CD4-positive, alpha-beta T cell treated with Interleukin-2 at 100 ng/mL for 4 hours (primary cell): ENCODE results near the gene ZNF432.
"Not testable (repeated sequence)": the region's sequence is repeated elsewhere in the genome, so short reads cannot be mapped to it uniquely, and the experiment has no call there.

Experiments
- DNase-seq: peaks from one replicate; pipeline ENCODE4 v3.0.0-alpha.2; 2020; ENCODE audit warnings: low spot score

Gene ZNF432

DNA sequence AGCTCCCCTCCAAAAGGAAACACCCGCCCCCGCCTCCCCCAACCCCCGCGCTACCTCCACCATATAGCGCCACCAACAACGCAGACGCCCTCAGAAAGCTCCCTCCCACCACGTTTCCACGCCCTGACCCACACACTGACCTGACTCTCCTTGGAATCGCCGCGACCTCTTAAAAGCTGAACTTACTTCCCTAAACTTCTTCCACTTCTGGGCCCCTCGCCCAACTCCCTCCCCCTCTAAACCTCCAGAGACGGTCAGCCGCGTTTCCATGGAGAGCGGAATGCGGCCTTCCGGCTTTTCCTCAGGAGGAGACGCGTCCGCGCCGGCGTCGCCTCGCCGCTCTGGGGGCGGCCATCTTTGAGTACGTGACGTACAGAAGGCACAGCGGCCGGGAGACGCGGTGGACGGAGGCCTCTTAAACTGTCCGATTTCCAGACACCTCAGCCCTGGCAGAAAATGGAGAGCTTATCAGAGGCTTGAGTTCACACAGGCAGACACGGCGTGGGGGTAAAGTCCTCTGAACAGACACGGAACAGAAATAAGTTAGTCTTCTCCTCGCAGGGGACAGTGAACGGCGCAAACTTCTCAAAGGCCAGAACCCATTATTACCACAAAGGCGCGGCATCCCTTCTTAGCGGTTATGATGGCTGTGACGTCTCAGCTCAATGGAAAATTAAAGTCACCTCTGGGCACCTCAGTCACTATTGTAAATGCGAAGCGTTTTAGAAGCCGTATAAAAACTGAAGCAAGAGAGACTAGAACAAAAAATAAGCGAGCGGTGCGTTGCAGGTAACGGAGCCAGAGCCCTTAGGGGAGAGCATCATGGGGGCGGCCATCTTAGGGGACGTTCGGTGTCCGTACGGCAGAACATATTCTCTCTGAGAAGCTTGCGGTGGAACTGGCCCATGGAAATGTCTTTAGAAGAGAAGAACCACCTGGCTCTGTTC lies at the start of gene ZNF432:
Gene ZNF432 (minus strand): TSS at position 284 of the 947 bp plus-strand sequence. CDS start 1,970 bp downstream, outside the sequence.
- peak; percentile 83 for DNase-seq

DNA sequence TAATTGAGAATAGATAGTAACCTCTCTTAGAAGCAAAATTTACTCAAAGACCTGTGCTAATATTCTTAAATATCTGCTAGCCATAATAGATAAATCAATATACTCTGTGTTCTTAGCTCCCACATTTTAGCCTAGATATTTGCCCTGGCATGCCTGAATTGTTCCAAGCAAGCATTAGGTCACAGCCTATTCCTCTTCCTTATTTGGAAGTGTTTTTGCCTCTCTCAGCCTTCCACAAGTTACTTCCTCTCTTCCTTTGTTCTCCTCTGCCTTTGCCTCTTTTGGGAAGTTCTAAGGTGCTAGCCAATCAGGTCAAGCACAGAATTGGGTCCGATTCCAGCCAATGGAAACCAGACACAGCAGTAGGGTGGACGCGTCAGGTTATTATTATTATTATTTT lies 47.8 kb upstream of the ZNF432 start:
- DNase-seq = not testable (repeated sequence)

DNA sequence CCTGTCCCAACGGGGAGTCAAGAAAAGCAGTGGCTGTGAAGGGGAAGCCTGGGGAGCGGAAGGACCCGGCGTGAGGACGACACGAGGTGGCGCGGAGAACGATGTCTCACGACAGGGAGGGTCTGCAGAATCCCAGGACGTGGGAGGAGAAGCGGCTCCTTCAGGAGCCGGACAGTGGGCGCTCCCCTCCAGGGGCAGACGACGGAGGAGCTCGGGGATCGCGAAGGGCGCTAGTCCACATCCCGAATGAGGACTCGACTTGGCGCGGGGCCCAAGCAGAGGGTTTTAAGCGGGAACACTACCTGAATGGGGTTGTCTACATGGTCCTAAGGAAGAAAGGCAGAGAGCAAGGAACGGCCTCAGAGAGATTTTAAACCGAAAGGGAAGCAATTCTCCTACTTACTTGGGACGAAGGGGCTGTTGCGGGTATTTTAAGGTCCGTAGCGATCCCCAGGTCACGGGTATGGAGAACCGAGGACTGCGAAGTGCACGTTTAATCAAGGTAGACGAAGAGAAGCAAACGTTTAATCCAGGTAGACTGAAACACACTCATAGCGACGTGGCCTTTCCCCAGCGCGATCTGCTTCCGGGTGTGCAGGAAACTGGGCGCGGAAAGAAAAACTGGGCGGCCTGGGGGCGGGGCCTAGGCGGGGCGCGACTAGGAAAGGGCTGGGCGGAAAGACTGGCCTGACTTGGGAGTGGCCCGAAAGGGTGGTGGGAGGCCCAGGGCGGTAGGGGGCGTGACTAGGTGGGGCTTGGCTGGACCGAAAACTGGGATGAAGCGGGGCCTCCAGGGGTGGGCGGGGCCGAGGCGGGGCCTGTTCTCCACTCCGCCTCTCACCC lies 46.8 kb upstream of the ZNF432 start, which contains the start of gene ZNF841:
Gene ZNF841 (minus strand): TSS at position 594 of the 843 bp plus-strand sequence. CDS start 10,964 bp downstream, outside the sequence.
- DNase-seq = peak; percentile 88

DNA sequence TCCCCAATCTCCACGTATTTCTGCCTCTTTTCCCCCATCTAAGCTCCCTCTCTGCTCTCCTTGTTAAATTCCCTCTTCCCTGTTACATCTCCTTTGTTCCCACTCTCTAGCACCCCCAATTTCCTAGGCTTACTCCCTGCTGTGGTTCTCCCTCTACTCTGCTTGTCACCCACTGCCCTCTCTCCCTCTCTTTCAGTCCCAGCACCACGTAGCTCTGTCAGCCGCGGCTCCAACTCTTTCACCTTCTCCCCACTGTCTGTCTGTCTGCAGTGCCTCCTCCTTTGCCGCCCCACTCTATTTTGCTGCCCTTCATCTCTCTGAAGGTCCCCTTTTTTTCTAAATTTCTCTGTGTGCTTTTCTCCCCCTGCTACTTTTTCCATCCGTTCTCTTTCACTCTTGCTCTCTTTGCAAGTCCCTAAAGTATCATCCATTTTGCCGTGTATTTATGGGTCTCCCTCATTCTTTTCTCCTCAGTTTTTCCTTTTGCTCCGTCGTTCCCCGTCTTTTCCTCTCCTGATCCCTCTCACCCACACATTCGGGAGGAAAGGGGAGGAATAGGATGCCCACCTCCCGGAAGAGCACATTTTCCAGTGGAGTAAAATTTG lies 46.0 kb upstream of the ZNF432 start:
- DNase-seq = no peak

DNA sequence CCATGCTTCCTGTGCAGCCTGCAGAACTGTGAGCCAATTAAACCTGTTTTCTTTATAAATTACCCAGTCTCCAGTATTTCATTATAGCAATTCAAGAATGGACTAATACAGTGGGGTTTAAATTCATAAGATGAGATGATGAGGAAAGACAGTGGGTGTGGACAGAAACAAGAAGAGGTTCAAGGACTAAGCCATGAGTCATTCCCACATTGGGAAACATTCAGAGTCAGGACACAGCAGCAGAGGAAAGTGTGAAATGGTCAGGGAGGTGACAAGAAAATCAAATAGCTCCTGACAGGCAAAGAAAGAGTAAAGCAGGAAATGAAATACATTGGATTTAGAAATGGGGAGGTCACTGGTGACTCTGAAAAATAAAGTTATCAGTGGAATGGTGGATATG lies 37.8 kb upstream of the ZNF432 start:
- no peak for DNase-seq

DNA sequence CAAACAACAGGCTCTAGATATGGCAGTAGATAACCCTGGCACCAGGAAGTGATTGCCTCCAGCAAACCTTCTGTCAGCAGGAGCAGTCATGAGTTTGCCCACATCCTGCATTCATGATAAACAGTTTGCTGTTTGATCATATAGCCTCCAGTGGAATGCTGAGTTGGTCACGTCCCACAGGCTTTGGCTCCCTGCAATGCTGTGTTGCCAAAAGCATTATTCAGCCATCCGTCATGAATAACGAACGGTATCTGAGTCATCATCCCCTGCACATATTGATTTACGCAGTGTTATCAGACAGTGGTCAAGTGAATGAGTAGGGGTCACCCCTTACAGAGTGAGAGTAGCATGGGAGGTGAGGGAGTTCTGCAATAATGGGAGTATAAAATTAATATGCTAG lies 21.9 kb upstream of the ZNF432 start:
- no peak for DNase-seq

DNA sequence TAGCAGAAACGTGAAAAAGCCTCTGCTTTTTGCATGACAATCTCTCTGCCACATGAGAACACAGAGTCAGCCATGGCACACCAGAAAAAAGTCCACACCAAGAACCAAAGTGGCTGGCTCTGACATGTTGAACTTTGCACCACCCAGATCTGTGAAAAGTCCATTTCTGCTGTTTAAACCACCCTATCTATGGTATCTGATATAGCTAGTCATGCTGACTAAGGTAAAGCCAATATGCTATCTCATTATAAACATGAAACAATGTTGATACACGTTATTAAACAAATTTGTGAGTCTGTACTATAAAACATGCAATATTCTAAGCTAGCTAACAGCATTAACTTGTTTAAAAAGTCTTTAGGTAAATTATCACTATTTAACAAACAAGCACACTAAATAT lies 21.0 kb upstream of the ZNF432 start:
- DNase-seq = no peak

DNA sequence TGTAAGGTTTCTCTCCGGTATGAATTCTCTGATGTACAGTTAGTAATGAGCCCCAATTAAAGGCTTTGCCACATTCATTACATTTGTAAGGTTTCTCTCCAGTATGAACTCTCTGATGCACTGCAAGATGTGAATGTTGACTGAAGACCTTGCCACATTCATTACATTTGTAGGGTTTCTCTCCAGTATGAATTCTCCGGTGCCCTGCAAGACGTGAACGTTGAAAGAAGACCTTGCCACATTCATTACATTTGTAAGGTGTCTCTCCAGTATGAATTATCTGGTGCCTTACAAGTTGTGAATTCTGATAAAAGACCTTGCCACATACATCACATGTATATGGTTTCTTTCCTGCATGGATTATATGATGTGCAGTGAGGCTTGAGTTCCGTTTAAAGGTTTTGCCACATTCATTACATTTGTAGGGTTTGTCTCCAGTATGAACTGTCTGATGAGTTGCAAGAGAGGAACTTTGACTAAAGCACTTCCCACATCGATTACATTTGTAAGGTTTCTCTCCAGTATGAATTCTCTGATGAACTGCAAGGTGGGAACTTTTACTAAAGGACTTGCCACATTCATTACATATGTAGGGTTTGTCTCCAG lies 17.7 kb upstream of the ZNF432 start:
- DNase-seq = no peak

DNA sequence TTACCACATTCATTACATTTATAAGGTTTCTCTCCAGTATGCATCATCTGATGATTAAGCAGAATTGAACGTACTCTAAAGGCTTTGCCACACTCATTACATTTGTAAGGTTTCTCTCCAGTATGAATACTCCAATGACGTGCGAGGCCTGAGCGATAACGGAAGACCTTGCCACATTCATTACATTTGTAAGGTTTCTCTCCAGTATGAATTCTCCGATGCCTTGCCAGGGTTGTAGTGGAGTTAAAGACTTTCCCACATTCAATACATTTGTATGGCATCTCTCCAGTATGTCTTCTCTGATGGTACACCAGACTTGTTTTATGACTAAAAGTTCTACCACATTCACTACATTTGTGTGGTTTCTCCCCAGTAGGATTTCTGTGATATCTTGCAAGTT lies 16.8 kb upstream of the ZNF432 start:
- no peak for DNase-seq

DNA sequence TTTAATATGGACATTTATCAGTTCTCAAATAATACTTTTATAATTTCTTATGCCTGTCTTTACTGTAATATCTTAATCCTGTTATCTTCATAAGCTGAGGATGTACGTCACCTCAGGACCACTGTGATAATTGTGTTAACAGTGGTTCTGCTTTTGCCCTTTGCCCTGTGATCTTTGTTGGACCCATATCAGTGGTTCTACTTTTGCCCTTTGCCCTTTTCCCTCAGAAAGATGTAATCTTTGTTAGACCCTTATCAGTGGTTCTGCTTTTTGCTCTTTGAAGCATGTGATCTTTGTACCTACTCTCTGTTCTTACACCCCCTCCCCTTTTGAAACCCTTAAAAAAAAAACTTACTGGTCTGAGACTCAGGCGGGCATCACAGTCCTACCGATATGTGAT lies 7.8 kb upstream of the ZNF432 start:
- not testable (repeated sequence) for DNase-seq

DNA sequence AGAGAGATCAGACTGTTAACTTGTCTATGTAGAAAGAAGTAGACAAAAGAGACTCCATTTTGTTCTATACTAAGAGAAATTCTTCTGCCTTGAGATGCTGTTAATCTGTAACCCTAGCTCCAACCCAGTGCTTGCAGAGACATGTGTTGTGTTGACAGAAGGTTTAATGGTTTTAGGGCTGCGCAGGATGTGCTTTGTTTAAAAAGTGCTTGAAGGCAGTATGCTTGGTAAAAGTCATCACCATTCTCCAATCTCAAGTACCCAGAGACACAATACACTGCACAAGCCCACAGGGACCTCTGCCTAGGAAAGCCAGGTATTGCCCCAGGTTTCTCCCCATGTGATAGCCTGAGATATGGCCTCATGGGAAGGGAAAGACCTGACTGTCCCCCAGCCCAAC lies 3.1 kb upstream of the ZNF432 start:
- DNase-seq = not testable (repeated sequence)

DNA sequence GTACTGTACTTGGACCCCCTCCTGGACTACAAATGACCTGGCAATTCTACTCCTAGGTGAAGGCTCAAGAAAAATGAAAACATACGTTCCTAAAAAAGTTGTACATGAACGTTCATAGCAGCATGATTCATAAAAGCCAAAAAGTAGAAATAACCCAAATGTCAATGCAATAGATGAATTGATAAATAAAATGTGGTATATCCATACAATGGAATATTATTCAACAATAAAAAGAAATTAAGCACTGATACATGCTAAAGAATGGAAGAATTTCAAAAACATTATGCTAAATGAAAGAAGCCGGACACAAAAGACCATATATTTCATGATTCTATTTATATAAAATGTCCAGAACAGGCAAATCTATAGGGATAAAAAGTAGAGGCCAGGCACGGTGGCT lies 9.5 kb downstream of the ZNF432 start:
- no peak for DNase-seq

DNA sequence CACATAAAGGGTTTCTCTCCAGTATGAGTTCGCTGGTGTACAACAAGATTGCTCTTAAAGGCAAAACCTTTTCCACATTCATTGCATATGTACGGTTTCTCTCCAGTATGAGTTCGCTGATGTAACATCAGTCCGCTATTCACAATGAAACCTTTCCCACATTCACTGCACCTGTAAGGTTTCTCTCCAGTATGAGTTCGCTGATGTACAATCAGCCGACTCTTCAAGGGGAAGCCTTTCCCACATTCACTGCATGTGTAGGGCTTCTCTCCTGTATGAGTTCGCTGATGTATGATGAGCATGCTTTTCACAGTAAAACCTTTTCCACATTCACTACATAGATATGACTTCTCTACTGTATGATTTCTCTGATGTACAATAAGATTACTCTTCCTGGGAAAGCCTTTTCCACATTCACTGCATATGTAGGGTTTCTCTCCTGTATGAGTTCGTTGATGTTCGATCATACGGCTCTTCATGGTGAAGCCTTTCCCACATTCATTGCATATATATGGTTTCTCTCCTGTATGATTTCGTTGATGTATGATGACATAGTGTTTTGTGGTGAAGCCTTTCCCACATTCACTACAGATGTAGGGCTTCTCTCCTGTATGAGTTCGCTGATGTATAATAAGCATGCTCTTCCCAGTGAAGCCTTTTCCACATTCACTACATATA lies 14.4 kb downstream of the ZNF432 start:
- no peak for DNase-seq

DNA sequence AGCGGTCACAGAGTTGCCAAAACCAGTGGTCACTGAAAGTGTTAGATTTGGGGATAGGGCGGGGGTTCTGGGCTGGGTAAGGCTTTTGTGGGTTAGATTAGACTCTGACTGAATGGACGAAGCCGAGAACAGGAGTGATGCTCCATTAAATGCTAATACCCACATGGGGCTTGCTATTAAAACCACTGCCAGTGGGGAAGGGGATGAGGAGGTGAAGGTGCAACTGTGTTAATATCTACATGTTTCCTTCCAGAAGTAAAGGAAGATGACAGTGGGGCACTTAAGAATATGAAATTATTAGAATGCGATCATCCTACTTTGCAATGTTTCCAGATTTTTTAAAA lies 19.9 kb downstream of the ZNF432 start:
- DNase-seq = no peak

DNA sequence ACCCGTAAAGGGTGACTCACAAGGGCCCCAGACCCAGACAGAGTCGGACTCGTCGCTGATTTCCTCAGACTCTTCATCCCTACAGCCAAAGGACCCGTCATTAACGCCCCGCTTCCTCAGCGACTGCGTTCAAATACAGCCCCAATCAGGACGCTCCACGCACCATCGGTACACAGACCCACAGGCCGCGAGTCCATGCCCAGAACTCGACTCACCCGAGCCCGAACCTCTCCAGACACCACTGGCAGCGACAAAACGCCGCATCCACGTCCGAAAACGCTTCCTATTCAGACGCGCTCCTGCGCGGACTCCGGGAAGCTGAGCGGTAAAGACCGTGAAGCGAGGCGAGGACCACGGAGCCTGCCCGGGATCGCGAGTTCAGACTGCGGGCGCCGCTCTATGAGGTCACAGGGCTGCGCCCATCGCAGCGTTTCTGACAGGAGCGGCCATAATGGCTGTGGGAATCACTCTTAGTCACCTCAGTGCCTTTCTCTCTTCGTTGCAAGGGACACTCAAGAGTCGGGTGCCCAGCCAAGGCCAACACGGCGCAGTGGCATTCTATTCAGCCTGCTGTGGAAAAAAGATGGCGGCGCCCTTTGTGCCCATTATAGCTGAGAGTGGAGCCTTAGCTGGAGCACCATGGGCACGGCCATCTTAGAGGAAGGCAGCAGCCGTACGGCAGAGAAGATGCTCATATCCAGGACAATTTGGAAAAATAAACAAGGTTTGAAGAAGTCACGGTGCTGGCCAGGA lies 20.4 kb downstream of the ZNF432 start, which contains the start of gene ZNF614:
Gene ZNF614 (minus strand): TSS at position 353 of the 753 bp plus-strand sequence. CDS start 2,634 bp downstream, outside the sequence.
- DNase-seq = peak; percentile 84

DNA sequence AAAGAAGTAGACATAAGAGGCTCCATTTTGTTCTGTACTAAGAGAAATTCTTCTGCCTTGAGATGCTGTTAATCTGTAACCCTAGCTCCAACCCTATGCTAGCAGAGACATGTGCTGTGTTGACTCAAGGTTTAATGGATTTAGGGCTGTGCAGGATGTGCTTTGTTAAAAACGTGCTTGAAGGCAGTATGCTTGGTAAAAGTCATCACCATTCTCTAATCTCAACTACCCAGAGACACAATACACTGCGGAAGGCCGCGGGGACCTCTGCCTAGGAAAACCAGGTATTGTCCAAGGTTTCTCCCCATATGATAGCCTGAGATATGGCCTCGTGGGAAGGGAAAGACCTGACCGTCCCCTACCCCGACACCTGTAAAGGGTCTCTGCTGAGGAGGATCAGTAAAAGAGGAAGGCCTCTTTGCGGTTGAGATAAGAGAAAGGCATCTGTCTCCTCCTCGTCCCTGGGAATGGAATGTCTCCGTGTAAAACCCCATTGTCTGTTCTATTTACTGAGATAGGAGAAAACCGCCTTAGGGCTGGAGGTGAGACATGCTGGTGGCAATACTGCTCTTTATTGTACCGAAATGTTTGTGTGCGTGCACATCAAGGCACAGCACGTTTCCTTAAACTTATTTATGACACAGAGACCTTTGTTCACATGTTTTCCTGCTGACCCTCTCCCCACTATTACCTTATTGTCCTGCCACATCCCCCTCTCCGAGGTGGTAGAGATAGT lies 22.2 kb downstream of the ZNF432 start:
- not testable (repeated sequence) for DNase-seq

DNA sequence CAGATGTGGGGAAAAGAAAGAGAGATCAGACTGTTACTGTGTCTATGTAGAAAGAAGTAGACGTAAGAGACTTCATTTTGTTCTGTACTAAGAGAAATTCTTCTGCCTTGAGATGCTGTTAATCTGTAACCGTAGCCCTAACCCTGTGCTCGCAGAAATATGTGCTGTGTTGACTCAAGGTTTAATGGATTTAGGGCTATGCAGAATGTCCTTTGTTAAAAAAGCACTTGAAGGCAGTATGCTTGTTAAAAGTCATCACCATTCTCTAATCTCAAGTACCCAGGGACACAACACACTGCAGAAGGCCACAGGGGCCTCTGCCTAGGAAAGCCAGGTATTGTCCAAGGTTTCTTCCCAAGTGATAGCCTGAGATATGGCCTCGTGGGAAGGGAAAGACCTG lies 24.2 kb downstream of the ZNF432 start:
- DNase-seq = not testable (repeated sequence)

DNA sequence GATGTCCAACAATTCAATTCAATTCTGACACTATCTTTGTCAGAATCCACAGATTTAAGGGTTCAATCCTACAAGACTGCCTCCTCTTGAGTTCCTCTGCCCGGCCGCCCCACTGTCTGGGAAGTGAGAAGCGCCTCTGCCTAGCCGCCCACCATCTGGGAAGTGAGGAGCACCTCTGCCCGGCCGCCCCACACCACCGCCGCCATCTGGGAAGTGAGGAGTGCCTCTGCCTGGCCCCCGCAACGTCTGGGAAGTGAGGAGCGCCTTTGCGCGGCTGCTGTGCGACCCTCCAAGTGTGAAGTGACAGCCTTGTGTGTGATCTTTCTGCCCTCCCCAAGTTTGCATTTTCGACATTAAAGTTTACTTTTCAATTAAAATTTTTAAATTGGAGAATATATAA lies 26.4 kb downstream of the ZNF432 start:
- no peak for DNase-seq

DNA sequence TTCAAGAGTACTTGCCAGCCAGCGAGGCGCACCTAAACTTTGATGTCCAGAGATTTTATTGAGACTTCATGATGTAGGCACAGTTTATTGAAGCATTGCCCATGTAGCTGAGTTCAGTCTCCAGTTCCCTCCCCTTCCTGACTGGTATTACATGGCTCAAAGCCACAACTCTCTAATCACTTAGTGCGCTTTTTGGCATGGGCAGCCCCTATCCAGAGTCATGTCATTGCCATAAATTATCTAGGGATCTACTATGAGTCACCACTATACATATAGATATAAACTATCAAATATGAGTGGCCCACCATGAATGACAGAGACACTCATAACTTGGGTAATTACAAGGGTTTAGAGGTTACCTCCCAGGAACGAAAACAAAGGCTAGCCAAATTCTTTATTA lies 28.1 kb downstream of the ZNF432 start:
- DNase-seq = no peak

DNA sequence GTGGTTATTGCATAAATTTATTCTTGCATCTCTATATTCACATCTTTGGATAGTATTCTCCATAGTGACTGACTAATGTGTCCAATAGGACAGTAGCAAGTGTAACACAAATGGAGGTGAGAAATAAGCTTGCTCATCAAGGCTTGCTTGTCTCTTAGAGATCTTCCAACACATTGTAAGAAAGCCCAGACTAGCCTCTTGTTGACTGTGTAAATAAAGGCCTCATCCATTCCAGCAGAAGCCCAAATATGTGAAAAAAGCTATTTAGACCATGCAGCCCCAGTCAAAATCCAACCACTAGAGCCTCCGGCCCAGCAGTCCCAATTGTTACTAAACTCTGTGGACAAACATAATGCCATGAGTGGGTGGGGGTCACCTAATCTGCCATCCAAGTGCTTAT lies 38.0 kb downstream of the ZNF432 start:
- no peak for DNase-seq
